Sciatic nerve (tissue), 2 donors: ENCODE measurements around the gene DIAPH1. TPM values are rescaled to one million over a fixed set of nuclear protein-coding genes. Genes with fewer than 3 reads are reported as not detected.

Experiments
- ATAC-seq: fragments of 200-7000 bp; cut with Tn5 transposase; one replicate; pipeline ENCODE4 v1.9.1; 2020; ENCODE audit warnings: mild to moderate bottlenecking, moderate library complexity
- DNase-seq: peaks from one replicate; pipeline ENCODE4 v3.0.0-alpha.2; 2020; ENCODE audit warnings: low spot score
- intact Hi-C: fragments of 100-400 bp; cut with DNase I; formaldehyde crosslinking; loops from one replicate; pipeline ENCODE4 v1.14.2; 2022
- total RNA-seq: library from RNA; stranded (reverse); fragmentation: NEBNext Ultra II Directional; extraction: Animal tissue kit (Norgen Biotek cat#: 25700); gene quantifications from one replicate; pipeline ENCODE4 v1.2.1, GENCODE V29; 2021
- donor health status: DM: no; HTN: no; CAD: no.
- donor health status: DM: no; HTN: no; CAD: no.

Gene DIAPH1
- total RNA-seq, 1 donor from 2014 or later: 92.5 TPM

DNA sequence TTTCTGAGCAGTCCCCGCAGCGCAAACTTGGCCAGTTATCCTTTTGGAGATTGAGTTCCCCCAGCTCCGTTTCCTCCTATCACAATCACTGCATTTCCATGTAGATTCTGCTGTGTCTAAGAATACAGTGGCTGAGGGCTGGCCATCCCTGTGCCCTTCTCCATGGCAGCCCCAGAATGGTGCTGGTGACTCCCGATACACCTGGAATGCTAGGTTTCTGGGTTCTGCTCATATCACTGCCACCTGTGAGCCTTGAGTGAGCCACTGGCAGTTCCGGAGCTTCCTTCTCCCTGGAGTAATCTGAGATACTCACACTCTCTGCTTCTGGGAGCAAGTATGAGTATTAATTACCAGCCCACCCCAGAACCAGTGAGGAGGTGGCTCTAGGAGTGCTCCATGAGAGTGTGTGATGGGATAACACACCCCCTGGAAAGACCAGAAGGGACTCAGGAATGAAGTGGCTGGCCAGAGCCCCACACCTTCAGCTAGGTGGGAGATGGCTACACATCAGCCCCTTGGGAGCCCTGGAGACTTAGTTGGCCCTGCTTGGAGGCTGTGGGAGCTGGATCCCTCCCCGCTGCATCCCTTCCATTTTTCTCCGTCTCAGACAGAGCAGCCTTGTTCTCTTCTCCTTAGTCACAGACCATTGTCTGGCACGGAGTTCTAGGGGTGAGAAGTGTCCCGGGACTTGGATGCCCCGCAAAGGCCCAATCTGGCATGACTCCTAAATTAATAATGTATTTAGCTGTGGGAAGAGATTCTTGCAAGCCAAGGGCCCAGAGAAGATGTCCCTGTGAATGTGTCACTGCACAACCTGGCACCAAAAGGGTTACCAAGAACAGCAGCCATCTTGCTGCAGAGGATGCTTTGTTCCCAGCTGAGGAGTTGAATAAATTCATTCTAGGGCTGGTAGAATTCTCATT, 125.0 kb downstream of the DIAPH1 start:
- DNase-seq (no peak), ATAC-seq (peak; percentile 78)
- intact Hi-C loops: no loop called here

GRCh38 chr5:141492168-141492885, 126.5 kb downstream of the DIAPH1 start:
- ATAC-seq: no peak

GRCh38 chr5:141491323-141492167, 127.3 kb downstream of the DIAPH1 start:
- DNase-seq: no peak
- no peak for ATAC-seq
- intact Hi-C loops: no loop called here

More at GRCh38 chr5:141492168-141492885, 126.5 kb downstream of the DIAPH1 start:
- intact Hi-C loops: no loop called here
- no peak for DNase-seq

DNA sequence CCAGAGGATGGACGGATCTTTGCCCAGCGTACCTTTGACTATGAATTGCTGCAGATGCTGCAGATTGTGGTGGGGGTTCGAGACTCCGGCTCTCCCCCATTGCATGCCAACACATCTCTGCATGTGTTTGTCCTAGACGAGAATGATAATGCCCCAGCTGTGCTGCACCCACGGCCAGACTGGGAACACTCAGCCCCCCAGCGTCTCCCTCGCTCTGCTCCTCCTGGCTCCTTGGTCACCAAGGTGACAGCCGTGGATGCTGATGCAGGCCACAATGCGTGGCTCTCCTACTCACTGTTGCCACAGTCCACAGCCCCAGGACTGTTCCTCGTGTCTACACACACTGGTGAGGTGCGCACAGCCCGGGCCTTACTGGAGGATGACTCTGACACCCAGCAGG, 128.0 kb downstream of the DIAPH1 start:
- ATAC-seq: no peak
- intact Hi-C loops: no loop called here
- DNase-seq: no peak

DNA sequence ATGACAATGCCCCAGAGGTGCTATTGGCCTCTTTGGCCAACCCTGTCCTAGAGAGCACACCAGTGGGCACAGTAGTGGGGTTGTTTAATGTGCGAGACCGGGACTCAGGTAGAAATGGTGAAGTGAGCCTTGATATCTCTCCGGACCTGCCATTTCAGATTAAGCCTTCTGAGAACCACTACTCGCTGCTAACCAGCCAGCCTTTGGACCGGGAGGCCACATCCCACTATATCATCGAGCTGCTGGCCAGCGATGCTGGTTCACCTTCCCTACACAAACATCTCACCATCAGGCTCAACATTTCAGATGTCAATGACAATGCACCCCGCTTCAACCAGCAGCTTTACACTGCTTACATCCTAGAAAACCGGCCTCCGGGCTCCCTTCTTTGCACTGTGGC, 128.5 kb downstream of the DIAPH1 start:
- no peak for ATAC-seq
- DNase-seq: no peak

DNA sequence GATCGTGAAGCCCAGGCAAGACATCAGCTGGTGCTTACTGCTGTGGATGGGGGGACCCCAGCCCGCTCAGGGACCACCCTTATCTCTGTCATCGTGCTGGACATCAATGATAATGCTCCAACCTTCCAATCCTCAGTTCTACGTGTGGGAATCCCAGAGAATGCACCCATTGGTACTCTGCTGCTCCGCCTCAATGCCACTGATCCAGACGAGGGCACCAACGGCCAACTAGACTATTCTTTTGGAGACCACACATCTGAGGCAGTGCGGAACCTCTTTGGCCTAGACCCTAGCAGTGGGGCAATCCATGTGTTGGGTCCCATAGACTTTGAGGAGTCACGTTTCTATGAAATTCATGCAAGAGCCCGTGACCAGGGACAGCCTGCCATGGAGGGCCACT, 129.0 kb downstream of the DIAPH1 start:
- ATAC-seq: no peak

More for the DNA sequence above, 128.5 kb downstream of the DIAPH1 start:
- intact Hi-C loops: no loop called here

GRCh38 chr5:141488591-141489561, 129.9 kb downstream of the DIAPH1 start, which contains the start of gene PCDHGC5:
Gene PCDHGC5, plus strand, starts transcription at chr5:141489081. Its CDS starts 160 bp downstream, at chr5:141489241.
- DNase-seq (no peak), ATAC-seq (no peak)
- intact Hi-C loops: no loop called here

More for the DNA sequence above, 129.0 kb downstream of the DIAPH1 start:
- DNase-seq: no peak
- intact Hi-C loops: no loop called here

DNA sequence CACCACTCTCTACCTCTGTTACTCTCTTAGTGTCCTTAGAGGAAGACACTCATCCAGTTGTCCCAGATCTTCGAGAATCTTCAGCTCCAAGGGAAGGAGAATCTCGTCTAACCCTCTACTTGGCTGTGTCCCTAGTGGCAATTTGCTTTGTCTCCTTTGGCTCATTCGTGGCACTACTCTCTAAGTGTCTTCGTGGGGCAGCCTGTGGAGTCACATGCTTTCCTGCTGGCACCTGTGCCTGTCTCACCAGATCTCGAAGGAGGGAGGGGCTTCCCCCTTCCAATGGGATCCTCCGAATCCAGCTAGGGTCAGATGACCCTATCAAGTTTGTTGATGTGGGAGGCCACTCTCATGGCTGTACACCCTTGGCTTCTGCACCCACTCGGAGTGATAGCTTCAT, 131.7 kb downstream of the DIAPH1 start:
- ATAC-seq: no peak
- no peak for DNase-seq
- intact Hi-C loops: no loop called here

DNA sequence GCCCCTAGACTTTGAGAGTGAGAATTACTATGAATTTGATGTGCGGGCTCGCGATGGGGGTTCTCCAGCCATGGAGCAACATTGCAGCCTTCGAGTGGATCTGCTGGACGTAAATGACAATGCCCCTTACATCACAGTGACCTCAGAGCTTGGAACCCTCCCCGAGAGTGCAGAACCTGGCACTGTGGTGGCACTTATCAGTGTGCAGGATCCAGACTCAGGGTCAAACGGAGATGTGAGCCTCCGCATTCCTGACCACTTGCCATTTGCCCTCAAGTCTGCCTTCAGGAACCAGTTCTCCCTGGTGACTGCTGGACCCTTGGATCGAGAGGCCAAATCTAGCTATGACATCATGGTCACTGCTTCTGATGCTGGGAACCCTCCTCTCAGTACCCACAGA, 132.7 kb downstream of the DIAPH1 start:
- ATAC-seq (no peak), DNase-seq (no peak)
- intact Hi-C loops: no loop called here

DNA sequence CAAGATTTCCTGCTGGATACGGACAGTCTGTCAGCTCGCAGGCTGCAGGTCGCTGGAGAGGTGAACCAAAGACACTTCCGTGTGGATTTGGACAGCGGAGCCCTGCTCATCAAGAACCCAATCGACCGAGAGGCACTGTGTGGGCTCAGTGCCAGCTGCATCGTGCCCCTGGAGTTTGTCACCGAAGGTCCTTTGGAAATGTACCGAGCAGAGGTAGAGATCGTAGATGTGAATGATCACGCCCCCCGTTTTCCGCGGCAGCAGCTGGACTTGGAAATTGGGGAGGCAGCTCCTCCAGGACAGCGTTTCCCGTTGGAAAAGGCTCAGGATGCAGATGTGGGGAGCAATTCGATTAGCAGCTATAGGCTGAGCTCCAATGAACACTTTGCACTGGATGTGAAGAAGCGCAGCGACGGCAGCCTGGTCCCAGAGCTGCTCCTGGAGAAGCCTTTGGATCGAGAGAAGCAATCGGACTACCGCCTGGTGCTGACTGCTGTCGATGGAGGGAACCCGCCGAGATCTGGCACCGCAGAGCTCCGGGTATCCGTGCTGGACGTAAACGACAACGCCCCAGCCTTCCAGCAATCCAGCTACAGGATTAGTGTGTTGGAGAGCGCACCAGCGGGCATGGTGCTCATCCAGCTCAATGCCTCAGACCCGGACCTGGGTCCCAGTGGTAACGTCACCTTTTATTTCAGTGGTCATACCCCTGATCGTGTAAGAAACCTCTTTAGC, 133.3 kb downstream of the DIAPH1 start:
- intact Hi-C loops: no loop called here
- ATAC-seq (no peak), DNase-seq (no peak)

DNA sequence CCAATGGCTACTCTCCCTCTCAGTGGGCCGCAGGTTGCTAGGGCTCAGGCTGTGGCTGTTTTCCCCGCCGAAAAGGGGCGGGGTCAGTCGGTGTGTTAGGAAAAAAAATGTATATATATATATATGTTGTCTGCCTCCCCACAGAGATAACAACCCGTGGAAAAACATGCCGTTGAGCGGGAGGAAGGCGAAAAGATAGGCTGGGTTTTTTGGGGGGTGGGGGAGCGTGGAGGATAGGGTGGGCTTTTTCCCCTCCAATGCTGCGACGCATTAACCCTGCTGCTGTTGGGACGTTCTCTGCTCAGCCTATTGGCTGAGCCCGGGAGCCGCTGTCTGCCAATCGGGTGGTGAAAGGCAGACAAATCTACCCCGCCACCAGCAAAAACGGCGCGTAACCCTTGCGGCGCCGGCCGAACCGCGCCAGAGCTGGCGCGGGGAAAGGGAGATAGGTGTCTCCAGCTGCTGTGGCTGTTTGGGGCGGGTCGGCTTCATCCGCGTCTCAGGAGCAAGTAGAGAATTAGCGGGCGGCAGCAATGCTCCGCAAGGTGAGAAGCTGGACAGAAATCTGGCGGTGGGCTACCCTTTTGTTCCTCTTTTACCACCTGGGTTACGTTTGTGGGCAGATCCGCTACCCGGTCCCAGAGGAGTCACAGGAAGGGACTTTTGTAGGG, 134.0 kb downstream of the DIAPH1 start, which contains the start of gene PCDHGC4:
PCDHGC4 (plus strand) TSS at position 390 of the 671 bp plus-strand sequence; CDS start at position 534, 144 bp downstream.
- intact Hi-C loops: no loop called here
- no peak for DNase-seq
- peak; percentile 48 for ATAC-seq

- ATAC-seq (no peak), DNase-seq (no peak)
- intact Hi-C loops: no loop called here
These were observed 134.5 kb downstream of the DIAPH1 start for GRCh38 chr5:141484310-141484640.

DNA sequence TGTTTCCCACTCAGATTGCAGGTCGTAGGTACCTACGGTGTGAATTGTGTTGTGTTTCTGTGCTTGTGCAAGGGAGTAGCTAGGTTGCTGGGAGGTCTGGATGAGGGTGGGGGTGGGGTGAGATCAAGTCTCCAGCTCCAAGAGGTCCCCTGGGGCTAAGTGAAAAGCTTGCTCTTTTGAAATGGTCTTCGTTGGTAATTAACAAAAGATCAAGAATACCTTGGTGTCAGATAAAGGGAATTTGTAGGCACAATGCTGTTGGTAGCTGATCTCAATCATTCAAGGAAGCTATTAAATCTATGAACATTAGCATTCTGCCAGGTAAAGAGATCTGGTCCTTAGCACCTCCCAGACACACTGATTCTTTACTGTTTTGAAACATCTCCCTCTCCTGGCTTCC, 134.9 kb downstream of the DIAPH1 start:
- intact Hi-C loops: no loop called here

GRCh38 chr5:141479776-141480175, 139.0 kb downstream of the DIAPH1 start:
- no peak for ATAC-seq
- DNase-seq: no peak
- intact Hi-C loops: no loop called here

More for the DNA sequence above, 134.9 kb downstream of the DIAPH1 start:
- no peak for DNase-seq
- no peak for ATAC-seq

DNA sequence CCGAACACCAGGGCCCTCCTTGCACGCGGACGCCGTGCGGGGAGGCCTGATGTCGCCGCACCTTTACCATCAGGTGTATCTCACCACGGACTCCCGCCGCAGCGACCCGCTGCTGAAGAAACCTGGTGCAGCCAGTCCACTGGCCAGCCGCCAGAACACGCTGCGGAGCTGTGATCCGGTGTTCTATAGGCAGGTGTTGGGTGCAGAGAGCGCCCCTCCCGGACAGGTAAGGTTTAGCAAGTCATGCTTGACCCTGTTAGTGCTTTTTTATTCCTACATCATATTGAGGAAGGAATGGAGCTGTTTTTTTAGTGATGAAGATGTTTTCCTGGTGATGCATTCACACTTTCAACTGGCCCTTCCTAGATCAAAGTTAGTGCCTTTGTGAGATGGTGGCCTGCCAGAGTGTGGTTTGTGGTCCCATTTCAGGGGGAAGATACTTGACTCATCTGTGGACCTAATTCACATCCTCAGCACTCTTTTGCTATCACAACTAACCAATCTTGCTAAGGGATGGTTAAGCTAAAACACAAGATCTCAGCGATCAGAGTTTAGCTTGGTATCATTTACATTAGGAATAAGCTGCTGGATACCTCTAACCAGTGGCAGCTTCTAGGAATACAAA, 140.4 kb downstream of the DIAPH1 start:
- ATAC-seq (no peak), DNase-seq (no peak)
- intact Hi-C loops: no loop called here

- intact Hi-C loops: no loop called here
- no peak for ATAC-seq
These were observed 141.0 kb downstream of the DIAPH1 start for GRCh38 chr5:141477815-141478214.

More at GRCh38 chr5:141477815-141478214, 141.0 kb downstream of the DIAPH1 start:
- DNase-seq: no peak
